Upper lobe of left lung (tissue), 6 donors: Measurements from ENCODE around the gene NKD2. TPM values are rescaled to one million over a fixed set of nuclear protein-coding genes. Genes with fewer than 3 reads are reported as not detected.
A peak's percentile ranks its signal among the peaks of the same experiment; 100 is the strongest.

ENCODE experiments used
- ATAC-seq, 2 donors: fragments of 200-7000 bp; cut with Tn5 transposase; one replicate each; pipeline ENCODE4 v1.9.1; 2022; ENCODE audit warnings: mild to moderate bottlenecking in 2 of 2, moderate library complexity in 2 of 2; ENCODE audit not compliant: low FRiP score in 2 of 2
- DNase-seq, 2 donors: peaks; one replicate each; pipeline ENCODE4 v3.0.0-alpha.2; 2019 to 2020
- H3K27ac ChIP-seq, 4 donors: fragments of 200-600 bp; sonication (generic); one replicate each; pipeline ENCODE4 v1.5.1; 2016 to 2019
- H3K27me3 ChIP-seq, 4 donors: fragments of 200-600 bp; sonication (generic); one replicate each; pipeline ENCODE4 v1.5.1; 2017 to 2019
- H3K36me3 ChIP-seq, 4 donors: fragments of 200-600 bp; sonication (generic); one replicate each; pipeline ENCODE4 v1.5.1; 2016 to 2019
- H3K4me1 ChIP-seq, 4 donors: fragments of 200-600 bp; sonication (generic); one replicate each; pipeline ENCODE4 v1.5.1; 2018 to 2019
- H3K4me3 ChIP-seq, 4 donors: fragments of 200-600 bp; sonication (generic); one replicate each; pipeline ENCODE4 v1.5.1; 2017 to 2019; ENCODE audit warnings: mild to moderate bottlenecking in 2 of 4, moderate library complexity in 1 of 4
- H3K9me3 ChIP-seq, 4 donors: fragments of 200-600 bp; sonication (generic); one replicate each; pipeline ENCODE4 v1.5.1; 2018 to 2019
- EP300 ChIP-seq, 4 donors: sonication (generic); formaldehyde crosslinking; IDR thresholded peaks; one replicate each; pipeline ENCODE4 v1.5.1; 2017; ENCODE audit warnings: antibody characterized with exemption in 4 of 4, control low read depth in 2 of 4
- POLR2A ChIP-seq, 4 donors: fragments of 450-650 bp; IDR thresholded peaks; one replicate each; pipeline ENCODE4 v1.5.1; 2016 to 2017; ENCODE audit warnings: antibody characterized with exemption in 4 of 4, mild to moderate bottlenecking in 2 of 4
- POLR2AphosphoS5 ChIP-seq, 2 donors: sonication (generic); formaldehyde crosslinking; IDR thresholded peaks; one replicate each; pipeline ENCODE4 v1.5.1; 2017; ENCODE audit warnings: antibody characterized with exemption in 2 of 2
- WGBS, 2 donors: methylation state at CpG; one replicate each; pipeline ENCODE4 v1.1.5; 2017 to 2018; 5-methylcytosine and 5-hydroxymethylcytosine counted together
- total RNA-seq, 6 donors: library from RNA; depleted of rRNA in 4 of 6; stranded (reverse); fragments of >200 nt in 4 of 6; gene quantifications; one replicate each; pipeline versions ENCODE4 v1.1.0 to v1.2.1, GENCODE V29; 2016 to 2021
- TF ChIP-seq, protein P1 (sequence below), 6 experiments: fragments of 450-650 bp in 4 of 6; fragments of 200-600 bp in 2 of 6; sonication (generic) in 2 of 6; IDR thresholded peaks; one replicate each; pipeline ENCODE4 v1.5.1; 2016 to 2019; ENCODE audit warnings: antibody characterized with exemption in 6 of 6
- donor health status: DM: no; HTN: no; CAD: no; lungs with moderate emphysema.
- donor health status: DM: no; HTN: yes; CAD: no; lungs with severe emphysema.

The NKD2 gene
- total RNA-seq, 6 donors from 2014 or later: 8.9 to 126 (median 50.6) TPM

DNA sequence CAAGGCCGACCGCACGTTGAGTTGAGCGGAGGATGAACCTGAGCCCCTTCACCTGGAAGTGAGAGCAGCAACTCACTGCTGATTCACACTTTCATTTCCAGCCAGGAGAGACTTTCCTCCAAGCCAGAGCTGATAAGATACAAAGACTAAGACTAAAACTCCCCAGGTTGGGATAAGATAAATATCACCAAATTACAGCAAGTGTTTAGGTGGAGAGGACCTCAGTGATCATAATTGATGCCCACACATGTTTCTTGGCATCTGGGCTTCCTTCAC, 6.4 kb upstream of the NKD2 start:
- Histone ChIP-seq H3K27me3 (peaks cover 0 to 6% (median 0%) of the 10 kb centered on the region in 4 donors), H3K4me1 (peaks cover 22 to 30% (median 25%) of the 10 kb centered on the region in 4 donors), H3K27ac (no peak overlapping the region), H3K9me3 (no peaks in the 10 kb centered on the region), H3K4me3 (no peak overlapping the region), H3K36me3 (no peaks in the 10 kb centered on the region)
- WGBS, 2 donors: 90 to 96% methylated on average over 4 of the region's 4 CpGs
- no peak for ATAC-seq
- DNase-seq: no peak
- no peak for TF ChIP-seq EP300 (IDR thresholded peaks at IDR 0.05)
- no peak for TF ChIP-seq POLR2A (IDR thresholded peaks at IDR 0.05)
- TF ChIP-seq, protein P1, sequence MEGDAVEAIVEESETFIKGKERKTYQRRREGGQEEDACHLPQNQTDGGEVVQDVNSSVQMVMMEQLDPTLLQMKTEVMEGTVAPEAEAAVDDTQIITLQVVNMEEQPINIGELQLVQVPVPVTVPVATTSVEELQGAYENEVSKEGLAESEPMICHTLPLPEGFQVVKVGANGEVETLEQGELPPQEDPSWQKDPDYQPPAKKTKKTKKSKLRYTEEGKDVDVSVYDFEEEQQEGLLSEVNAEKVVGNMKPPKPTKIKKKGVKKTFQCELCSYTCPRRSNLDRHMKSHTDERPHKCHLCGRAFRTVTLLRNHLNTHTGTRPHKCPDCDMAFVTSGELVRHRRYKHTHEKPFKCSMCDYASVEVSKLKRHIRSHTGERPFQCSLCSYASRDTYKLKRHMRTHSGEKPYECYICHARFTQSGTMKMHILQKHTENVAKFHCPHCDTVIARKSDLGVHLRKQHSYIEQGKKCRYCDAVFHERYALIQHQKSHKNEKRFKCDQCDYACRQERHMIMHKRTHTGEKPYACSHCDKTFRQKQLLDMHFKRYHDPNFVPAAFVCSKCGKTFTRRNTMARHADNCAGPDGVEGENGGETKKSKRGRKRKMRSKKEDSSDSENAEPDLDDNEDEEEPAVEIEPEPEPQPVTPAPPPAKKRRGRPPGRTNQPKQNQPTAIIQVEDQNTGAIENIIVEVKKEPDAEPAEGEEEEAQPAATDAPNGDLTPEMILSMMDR (IDR thresholded peaks at IDR 0.05): no peak
- no peak for TF ChIP-seq POLR2AphosphoS5 (IDR thresholded peaks at IDR 0.05)

DNA sequence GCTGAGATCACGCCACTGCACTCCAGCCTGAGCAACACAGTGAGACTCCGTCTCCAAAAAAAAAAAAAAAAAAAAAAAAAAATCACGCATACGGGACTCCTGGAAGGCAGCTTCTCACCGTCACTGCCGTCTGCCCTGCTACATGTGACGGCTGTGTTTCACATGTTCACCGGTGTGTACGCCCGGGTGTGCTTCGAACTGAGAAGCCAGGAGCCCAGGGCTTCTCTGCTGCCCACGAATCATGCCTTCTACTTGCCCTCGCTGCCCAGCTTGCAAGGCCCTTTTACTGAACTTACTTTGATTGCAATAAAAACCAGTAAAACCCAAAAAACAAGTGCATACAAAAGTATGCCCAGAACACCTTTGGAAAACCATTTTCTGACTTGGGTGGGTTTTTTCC, 5.8 kb upstream of the NKD2 start:
- 95 to 96% methylated on average over 13 of the region's 13 CpGs for WGBS, 2 donors
- Histone ChIP-seq H3K36me3 (no peaks in the 10 kb centered on the region), H3K4me3 (no peak overlapping the region), H3K27ac (no peak overlapping the region), H3K27me3 (peaks cover 0 to 6% (median 2%) of the 10 kb centered on the region in 4 donors), H3K4me1 (peaks cover 21 to 25% (median 22%) of the 10 kb centered on the region in 4 donors), H3K9me3 (no peaks in the 10 kb centered on the region)
- no peak for TF ChIP-seq EP300 (IDR thresholded peaks at IDR 0.05)
- TF ChIP-seq, protein P1 (IDR thresholded peaks at IDR 0.05): no peak
- no peak for ATAC-seq
- DNase-seq: no peak

DNA sequence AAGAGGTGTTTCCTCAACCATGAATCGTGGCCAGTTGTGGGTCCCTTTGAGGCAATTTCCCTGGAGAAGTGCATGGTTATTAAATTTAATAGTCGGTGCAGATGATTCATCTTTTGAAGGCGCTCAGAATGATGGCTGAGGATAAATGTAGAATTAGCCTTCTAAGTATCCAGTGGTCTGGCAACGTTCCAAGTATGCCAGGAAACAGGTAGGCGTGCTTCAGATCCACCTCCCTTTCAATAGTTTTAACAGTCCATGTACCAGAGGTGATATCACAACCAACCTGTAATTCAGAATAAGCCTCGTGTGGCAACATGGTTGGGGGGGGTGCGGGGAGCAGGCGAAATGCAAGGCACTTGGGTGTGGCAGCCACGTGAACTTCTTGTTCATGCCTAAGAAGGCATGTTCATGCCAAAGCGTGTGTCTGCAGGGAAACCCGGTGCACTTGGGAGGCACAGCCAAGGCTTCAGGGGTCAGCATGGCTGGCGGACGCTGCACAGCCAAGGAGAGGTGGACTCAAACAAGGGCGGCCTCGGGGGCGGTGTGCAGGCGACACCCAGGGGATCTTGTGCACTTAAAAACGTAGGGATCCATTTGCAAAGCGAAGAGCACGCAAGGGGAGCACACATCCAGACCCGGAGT, 5.2 kb upstream of the NKD2 start:
- H3K4me1 ChIP-seq: peaks cover 22 to 25% (median 24%) of the 10 kb centered on the region in 4 donors
- H3K9me3 ChIP-seq: no peaks in the 10 kb centered on the region
- H3K27ac ChIP-seq: peak overlapping the region in 2 of 4 donors; percentile 75 to 83
- TF ChIP-seq, protein P1 (IDR thresholded peaks at IDR 0.05): no peak
- no peak for TF ChIP-seq POLR2AphosphoS5 (IDR thresholded peaks at IDR 0.05)
- no peak for TF ChIP-seq POLR2A (IDR thresholded peaks at IDR 0.05)
- TF ChIP-seq EP300 (IDR thresholded peaks at IDR 0.05): no peak
- 60 to 62% methylated on average over 21 of the region's 21 CpGs for WGBS, 2 donors
- no peak for ATAC-seq
- no peak overlapping the region for H3K4me3 ChIP-seq
- no peaks in the 10 kb centered on the region for H3K36me3 ChIP-seq
- H3K27me3 ChIP-seq: peaks cover 0 to 10% (median 3%) of the 10 kb centered on the region in 4 donors
- DNase-seq: peak; percentile 53 to 81

DNA sequence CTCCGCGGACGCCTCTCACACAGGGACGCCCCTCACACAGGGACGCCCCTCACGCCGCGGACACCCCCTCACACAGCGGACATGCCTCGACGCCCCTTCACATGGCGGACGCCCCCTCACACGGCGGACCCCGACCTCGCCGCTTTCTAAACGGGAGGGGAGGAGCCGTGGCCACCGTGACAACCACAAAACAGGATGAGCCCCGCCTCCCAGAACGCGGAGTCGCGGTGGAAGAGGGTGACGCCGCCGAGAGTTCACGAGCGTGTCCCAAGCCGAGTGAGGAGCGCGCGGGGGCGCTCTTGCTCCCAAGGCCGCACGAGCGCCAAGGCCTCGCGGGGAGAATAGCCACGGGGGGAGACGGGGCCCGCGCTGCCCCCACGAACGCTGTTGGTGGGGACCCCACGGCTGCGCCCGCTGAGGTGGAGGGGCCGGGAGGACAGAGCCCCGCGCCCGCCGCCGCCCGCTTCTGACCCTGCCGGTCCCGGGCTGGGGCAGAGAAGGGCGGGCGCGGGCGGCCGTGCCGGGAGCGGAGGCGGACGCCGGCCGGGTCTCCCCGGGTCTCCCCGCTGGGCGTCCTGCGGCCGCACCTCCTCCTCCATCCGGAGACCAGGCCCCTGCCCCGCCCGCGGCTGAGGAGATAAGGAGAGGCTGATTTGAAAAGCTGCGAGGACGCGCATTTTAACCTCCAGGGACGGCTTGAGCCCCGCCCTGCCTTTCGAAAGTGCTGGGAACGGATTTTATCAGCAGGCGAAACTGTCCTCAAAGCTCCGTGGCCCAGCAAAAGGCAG, 3.9 kb upstream of the NKD2 start:
- Histone ChIP-seq H3K4me1 (peaks cover 33 to 37% (median 35%) of the 10 kb centered on the region in 4 donors), H3K9me3 (no peaks in the 10 kb centered on the region), H3K27ac (peak overlapping the region; percentile 66 to 83 (median 78)), H3K4me3 (peak overlapping the region; percentile 46 to 55 (median 51)), H3K36me3 (no peaks in the 10 kb centered on the region), H3K27me3 (peaks cover 0 to 23% (median 12%) of the 10 kb centered on the region in 4 donors)
- DNase-seq: peak; percentile 54 to 93
- TF ChIP-seq POLR2AphosphoS5 (IDR thresholded peaks at IDR 0.05): no peak
- TF ChIP-seq, protein P1 (IDR thresholded peaks at IDR 0.05): peak in 4 of 6 experiments; percentile 28 to 38 (median 29)
- ATAC-seq: peak; percentile 42 to 86
- WGBS, 2 donors: 2 to 3% methylated on average over 8 to 38 of the region's 88 CpGs
